Hepatocyte (in vitro differentiated cells): Measurements from ENCODE around the gene ARMC3. TPM values are rescaled to one million over a fixed set of nuclear protein-coding genes. Genes with fewer than 3 reads are reported as not detected.

ENCODE experiments used
- DNase-seq: peaks from one replicate; pipeline ENCODE4 v3.0.0-alpha.2; 2016; ENCODE audit warnings: low spot score
- H2AFZ ChIP-seq: fragments of 200-600 bp; sonication (generic); 2 replicates; pipeline ENCODE4 v1.6.0; 2016; ENCODE audit warnings: antibody characterized with exemption, mild to moderate bottlenecking
- H3K27ac ChIP-seq: fragments of 200-600 bp; sonication (generic); 2 replicates; pipeline ENCODE4 v1.5.1; 2016; ENCODE audit warnings: mild to moderate bottlenecking
- H3K27me3 ChIP-seq: fragments of 200-600 bp; sonication (generic); 2 replicates; pipeline ENCODE4 v1.6.1; 2016
- H3K36me3 ChIP-seq: fragments of 200-600 bp; sonication (generic); replicated peaks from 2 replicates; pipeline ENCODE4 v1.5.1; 2016; ENCODE audit warnings: low read depth; ENCODE audit not compliant: insufficient read depth
- H3K4me1 ChIP-seq: fragments of 200-600 bp; sonication (generic); 2 replicates; pipeline ENCODE4 v1.5.1; 2016; ENCODE audit warnings: mild to moderate bottlenecking, moderate library complexity; ENCODE audit not compliant: insufficient read depth
- H3K4me2 ChIP-seq: fragments of 200-600 bp; sonication (generic); 2 replicates; pipeline ENCODE4 v1.6.0; 2016
- H3K4me3 ChIP-seq: fragments of 200-600 bp; sonication (generic); 2 replicates; pipeline ENCODE4 v1.5.1; 2016; ENCODE audit warnings: mild to moderate bottlenecking
- H3K79me2 ChIP-seq: fragments of 200-600 bp; sonication (generic); 2 replicates; pipeline ENCODE4 v1.6.0; 2017; ENCODE audit warnings: mild to moderate bottlenecking
- H3K9me2 ChIP-seq: fragments of 200-600 bp; sonication (generic); replicated peaks from 2 replicates; pipeline ENCODE4 v1.6.0; 2017; ENCODE audit warnings: mild to moderate bottlenecking; ENCODE audit not compliant: insufficient read depth
- H3K9me3 ChIP-seq: fragments of 200-600 bp; sonication (generic); 2 replicates; pipeline ENCODE4 v1.5.1; 2016; ENCODE audit warnings: low read depth, mild to moderate bottlenecking
- H4K20me1 ChIP-seq: fragments of 200-600 bp; sonication (generic); 2 replicates; pipeline ENCODE4 v1.6.0; 2016; ENCODE audit warnings: mild to moderate bottlenecking; ENCODE audit not compliant: insufficient read depth, poor library complexity, severe bottlenecking
- CTCF ChIP-seq: fragments of 200-600 bp; sonication (generic); IDR thresholded peaks from 2 replicates; pipeline ENCODE4 v1.5.1; 2016; ENCODE audit warnings: antibody characterized with exemption, mild to moderate bottlenecking; ENCODE audit not compliant: poor library complexity
- EZH2 ChIP-seq: fragments of 200-600 bp; sonication (generic); IDR thresholded peaks from 2 replicates; pipeline ENCODE4 v1.6.1; 2016; ENCODE audit warnings: antibody characterized with exemption, mild to moderate bottlenecking, borderline replicate concordance
- EZH2phosphoT487 ChIP-seq: fragments of 200-600 bp; sonication (generic); IDR thresholded peaks from one replicate; pipeline ENCODE4 v1.6.1; 2018; ENCODE audit warnings: antibody characterized with exemption, mild to moderate bottlenecking, low read depth, moderate library complexity; ENCODE audit not compliant: unreplicated experiment, severe bottlenecking
- WGBS: methylation state at CpG from one replicate; pipeline ENCODE4 v1.1.6; 2016; ENCODE audit warnings: low lambda C conversion rate; ENCODE audit errors: missing lambda C conversion rate; 5-methylcytosine and 5-hydroxymethylcytosine counted together
- polyA plus RNA-seq: library from polyadenylated mRNA; unstranded; fragments of >200 nt; fragmentation: Nextera tagmentation; extraction: Ambion mirVana; gene quantifications from 2 replicates; pipeline ENCODE4 v1.2.1, GENCODE V29; 2016
- total RNA-seq: library from RNA; depleted of rRNA; stranded (reverse); fragments of >200 nt; gene quantifications from 2 replicates; pipeline ENCODE4 v1.2.3, GENCODE V29; 2014

Gene ARMC3
- total and polyA plus RNA-seq, 2 experiments from 2014 or later: not detected

DNA sequence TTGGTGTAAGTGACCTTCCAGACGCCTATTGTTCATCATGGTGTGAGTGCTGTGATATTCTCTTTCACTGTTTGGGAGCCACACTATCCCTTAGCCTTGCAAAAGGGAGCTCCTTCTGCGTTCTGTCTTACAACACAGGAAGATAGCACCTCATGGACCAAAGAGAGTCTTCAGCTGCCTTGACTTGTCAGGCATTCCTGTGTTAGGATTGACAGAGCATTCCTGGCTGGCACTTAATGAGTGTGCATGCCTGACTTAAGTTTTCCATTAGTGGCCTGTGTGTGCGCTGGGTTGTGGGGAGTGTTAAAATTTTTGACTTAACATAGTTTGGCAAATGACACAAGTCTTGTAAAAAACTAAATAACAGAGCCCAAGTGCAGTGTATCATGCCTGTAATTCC, 145.7 kb downstream of the ARMC3 start:
- whole genome bisulfite sequencing: 76% methylated on average over 3 of the region's 3 CpGs
- Histone ChIP-seq H3K79me2 (no peaks in the 10 kb centered on the region), H4K20me1 (no peaks in the 10 kb centered on the region), H3K4me3 (no peak overlapping the region), H3K9me3 (no peaks in the 10 kb centered on the region), H3K4me1 (no peaks in the 10 kb centered on the region), H3K27ac (no peak overlapping the region), H3K27me3 (no peaks in the 10 kb centered on the region), H3K9me2 (no peaks in the 10 kb centered on the region), H3K36me3 (no peaks in the 10 kb centered on the region), H2AFZ (no peak overlapping the region), H3K4me2 (no peak overlapping the region)
- no peak for TF ChIP-seq EZH2
- no peak for TF ChIP-seq EZH2phosphoT487
- TF ChIP-seq CTCF: no peak
- no peak for DNase-seq

DNA sequence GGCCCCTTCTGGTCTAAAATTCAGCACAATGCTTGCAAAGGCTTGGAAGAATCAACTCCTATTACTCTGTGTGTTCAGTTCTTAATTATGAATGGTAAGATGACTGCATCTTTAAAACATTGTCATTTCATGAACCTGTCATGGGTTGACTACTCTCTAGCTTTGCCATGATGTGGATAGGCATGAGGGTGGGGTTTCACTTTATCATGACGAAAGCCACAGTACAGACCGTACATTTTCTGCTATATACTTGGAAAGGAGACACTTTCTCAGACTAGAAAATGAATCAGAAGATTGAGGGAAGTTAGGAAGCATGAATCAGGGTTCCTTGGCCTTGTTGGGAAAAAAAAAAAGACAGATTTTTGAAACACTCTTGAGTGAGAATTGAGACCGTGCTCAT, 147.8 kb downstream of the ARMC3 start:
- 91% methylated on average over 3 of the region's 3 CpGs for WGBS
- no peak overlapping the region for H3K27ac ChIP-seq
- H2AFZ ChIP-seq: no peak overlapping the region
- no peaks in the 10 kb centered on the region for H3K27me3 ChIP-seq
- H4K20me1 ChIP-seq: no peaks in the 10 kb centered on the region
- TF ChIP-seq CTCF: no peak
- no peak for TF ChIP-seq EZH2phosphoT487
- no peak for TF ChIP-seq EZH2
- DNase-seq: no peak
- H3K36me3 ChIP-seq: no peaks in the 10 kb centered on the region
- H3K4me2 ChIP-seq: no peak overlapping the region
- H3K4me1 ChIP-seq: no peaks in the 10 kb centered on the region
- H3K9me2 ChIP-seq: no peaks in the 10 kb centered on the region
- no peak overlapping the region for H3K4me3 ChIP-seq
- no peaks in the 10 kb centered on the region for H3K79me2 ChIP-seq
- H3K9me3 ChIP-seq: no peaks in the 10 kb centered on the region

- Histone ChIP-seq H3K36me3 (no peaks in the 10 kb centered on the region), H3K4me2 (no peak overlapping the region), H3K9me2 (no peaks in the 10 kb centered on the region), H3K4me1 (peaks cover 6% of the 10 kb centered on the region), H3K4me3 (no peak overlapping the region), H2AFZ (no peak overlapping the region), H3K27me3 (no peaks in the 10 kb centered on the region), H4K20me1 (no peaks in the 10 kb centered on the region), H3K9me3 (no peaks in the 10 kb centered on the region), H3K27ac (no peak overlapping the region), H3K79me2 (no peaks in the 10 kb centered on the region)
- 97% methylated on average over 2 of the region's 2 CpGs for WGBS
- TF ChIP-seq EZH2 (no peak), EZH2phosphoT487 (no peak), CTCF (no peak)
- DNase-seq: no peak
Measured at GRCh38 chr10:23078114-23078513, 150.3 kb downstream of the ARMC3 start.

GRCh38 chr10:23079700-23080099, 151.8 kb downstream of the ARMC3 start:
- H3K27me3 ChIP-seq: no peaks in the 10 kb centered on the region
- DNase-seq: no peak
- H3K4me3 ChIP-seq: no peak overlapping the region
- TF ChIP-seq CTCF (no peak), EZH2phosphoT487 (no peak), EZH2 (no peak)
- peak overlapping the region; percentile 22 for H3K4me2 ChIP-seq
- peaks cover 6% of the 10 kb centered on the region for H3K4me1 ChIP-seq
- WGBS: 33% methylated on average over 4 of the region's 4 CpGs
- no peaks in the 10 kb centered on the region for H3K79me2 ChIP-seq
- no peaks in the 10 kb centered on the region for H3K9me3 ChIP-seq
- H3K27ac ChIP-seq: no peak overlapping the region
- H3K36me3 ChIP-seq: no peaks in the 10 kb centered on the region
- no peaks in the 10 kb centered on the region for H3K9me2 ChIP-seq
- H4K20me1 ChIP-seq: no peaks in the 10 kb centered on the region
- H2AFZ ChIP-seq: no peak overlapping the region
